ENCODE data around the gene TMEM39B.

DNA sequence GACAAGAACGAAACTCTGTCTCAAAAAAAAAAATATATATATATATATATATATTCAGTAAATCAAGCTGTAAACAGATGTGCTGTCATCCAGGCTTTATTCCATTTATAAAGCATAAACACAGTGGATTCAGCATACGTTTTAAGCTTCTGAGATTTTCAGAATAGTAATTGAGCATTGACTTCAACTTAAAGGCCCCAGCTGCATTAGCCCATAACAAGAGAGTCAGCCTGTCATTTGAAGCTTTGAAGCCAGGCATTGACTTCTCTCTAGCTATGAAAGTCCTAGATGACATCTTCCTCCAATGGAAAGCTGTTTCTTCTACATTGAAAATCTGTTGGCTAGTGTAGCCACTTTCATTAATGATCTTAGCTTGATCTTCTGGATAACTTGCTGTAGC, 41.7 kb downstream of the TMEM39B start:
- TF ChIP-seq, protein P1, sequence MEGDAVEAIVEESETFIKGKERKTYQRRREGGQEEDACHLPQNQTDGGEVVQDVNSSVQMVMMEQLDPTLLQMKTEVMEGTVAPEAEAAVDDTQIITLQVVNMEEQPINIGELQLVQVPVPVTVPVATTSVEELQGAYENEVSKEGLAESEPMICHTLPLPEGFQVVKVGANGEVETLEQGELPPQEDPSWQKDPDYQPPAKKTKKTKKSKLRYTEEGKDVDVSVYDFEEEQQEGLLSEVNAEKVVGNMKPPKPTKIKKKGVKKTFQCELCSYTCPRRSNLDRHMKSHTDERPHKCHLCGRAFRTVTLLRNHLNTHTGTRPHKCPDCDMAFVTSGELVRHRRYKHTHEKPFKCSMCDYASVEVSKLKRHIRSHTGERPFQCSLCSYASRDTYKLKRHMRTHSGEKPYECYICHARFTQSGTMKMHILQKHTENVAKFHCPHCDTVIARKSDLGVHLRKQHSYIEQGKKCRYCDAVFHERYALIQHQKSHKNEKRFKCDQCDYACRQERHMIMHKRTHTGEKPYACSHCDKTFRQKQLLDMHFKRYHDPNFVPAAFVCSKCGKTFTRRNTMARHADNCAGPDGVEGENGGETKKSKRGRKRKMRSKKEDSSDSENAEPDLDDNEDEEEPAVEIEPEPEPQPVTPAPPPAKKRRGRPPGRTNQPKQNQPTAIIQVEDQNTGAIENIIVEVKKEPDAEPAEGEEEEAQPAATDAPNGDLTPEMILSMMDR (IDR thresholded peaks at IDR 0.05; ENCODE audit: poor library complexity, severe bottlenecking) = no peak
- no peak for TF ChIP-seq SMC3 (conservative IDR thresholded peaks at IDR 0.05; ENCODE audit: poor library complexity)
